ENCODE data around the gene VENTX. TPM values are rescaled to one million over a fixed set of nuclear protein-coding genes. Genes with fewer than 3 reads are reported as not detected.
"Not testable (repeated sequence)": the region's sequence is repeated elsewhere in the genome, so short reads cannot be mapped to it uniquely, and the experiment has no call there.

The VENTX gene
- total and polyA plus RNA-seq, 3 experiments from 2014 or later, result not detected

GRCh38 chr10:133217800-133218589, 19.7 kb upstream of the VENTX start:
- Histone ChIP-seq H3K4me3 (ENCODE audit: low read length) (no peak overlapping the region), H3K36me3 (ENCODE audit: insufficient read depth, low read length) (no peaks in the 10 kb centered on the region), H3K9me3 (ENCODE audit: low read length) (no peaks in the 10 kb centered on the region), H3K4me1 (ENCODE audit: insufficient read depth, low read length) (no peaks in the 10 kb centered on the region), H3K27me3 (ENCODE audit: insufficient read depth, low read length, poor library complexity, severe bottlenecking) (no peaks in the 10 kb centered on the region), H3K27ac (ENCODE audit: low read depth, low read length) (no peak overlapping the region)
- CTCF ChIA-PET, result no interaction called here
- H3K9me3 Mint-ChIP-seq, result no peaks in the 10 kb centered on the region
- no peak overlapping the region for H3K4me3 Mint-ChIP-seq
- H3K27ac Mint-ChIP-seq, result no peak overlapping the region
- no peak for DNase-seq
- POLR2A ChIA-PET, result no interaction called here
- H3K4me1 Mint-ChIP-seq, result no peaks in the 10 kb centered on the region
- H3K36me3 Mint-ChIP-seq, result no peaks in the 10 kb centered on the region
- H3K27me3 Mint-ChIP-seq, result peaks cover 6 to 14% of the 10 kb centered on the region in 2 donors

- H3K27me3 ChIP-seq (ENCODE audit: insufficient read depth, low read length, poor library complexity, severe bottlenecking), result no peaks in the 10 kb centered on the region
- no peak overlapping the region for H3K27ac ChIP-seq (ENCODE audit: low read depth, low read length)
- Mint-ChIP-seq H3K4me3 (no peak overlapping the region), H3K36me3 (no peaks in the 10 kb centered on the region), H3K27ac (no peak overlapping the region), H3K27me3 (peaks cover 6 to 14% of the 10 kb centered on the region in 2 donors), H3K4me1 (no peaks in the 10 kb centered on the region), H3K9me3 (no peaks in the 10 kb centered on the region)
- CTCF ChIA-PET, result no interaction called here
- no peaks in the 10 kb centered on the region for H3K9me3 ChIP-seq (ENCODE audit: low read length)
- POLR2A ChIA-PET, result no interaction called here
- H3K36me3 ChIP-seq (ENCODE audit: insufficient read depth, low read length), result no peaks in the 10 kb centered on the region
- no peak for DNase-seq
- no peak overlapping the region for H3K4me3 ChIP-seq (ENCODE audit: low read length)
- no peaks in the 10 kb centered on the region for H3K4me1 ChIP-seq (ENCODE audit: insufficient read depth, low read length)
Observed at GRCh38 chr10:133218891-133219290, 18.8 kb upstream of the VENTX start.

GRCh38 chr10:133219782-133220181, 17.9 kb upstream of the VENTX start:
- Histone ChIP-seq H3K4me1 (ENCODE audit: insufficient read depth, low read length) (no peaks in the 10 kb centered on the region), H3K4me3 (ENCODE audit: low read length) (no peak overlapping the region), H3K27me3 (ENCODE audit: insufficient read depth, low read length, poor library complexity, severe bottlenecking) (no peaks in the 10 kb centered on the region), H3K9me3 (ENCODE audit: low read length) (no peaks in the 10 kb centered on the region), H3K36me3 (ENCODE audit: insufficient read depth, low read length) (no peaks in the 10 kb centered on the region), H3K27ac (ENCODE audit: low read depth, low read length) (no peak overlapping the region)
- H3K9me3 Mint-ChIP-seq, result no peaks in the 10 kb centered on the region
- no peak overlapping the region for H3K4me3 Mint-ChIP-seq
- DNase-seq, result no peak
- POLR2A ChIA-PET, result no interaction called here
- H3K27ac Mint-ChIP-seq, result no peak overlapping the region
- no peaks in the 10 kb centered on the region for H3K4me1 Mint-ChIP-seq
- no peaks in the 10 kb centered on the region for H3K36me3 Mint-ChIP-seq
- CTCF ChIA-PET, result no interaction called here
- peaks cover 6 to 17% of the 10 kb centered on the region in 2 donors for H3K27me3 Mint-ChIP-seq

GRCh38 chr10:133221331-133221730, 16.3 kb upstream of the VENTX start:
- POLR2A ChIA-PET, result no interaction called here

GRCh38 chr10:133221756-133222155, 15.9 kb upstream of the VENTX start:
- H3K27ac ChIP-seq (ENCODE audit: low read depth, low read length); H3K36me3 ChIP-seq (ENCODE audit: insufficient read depth, low read length); H3K4me1 Mint-ChIP-seq; H3K27ac Mint-ChIP-seq; DNase-seq; POLR2A ChIA-PET; H3K36me3 Mint-ChIP-seq; CTCF ChIA-PET; H3K4me3 ChIP-seq (ENCODE audit: low read length); H3K9me3 Mint-ChIP-seq; H3K4me3 Mint-ChIP-seq; H3K27me3 ChIP-seq (ENCODE audit: insufficient read depth, low read length, poor library complexity, severe bottlenecking); H3K4me1 ChIP-seq (ENCODE audit: insufficient read depth, low read length); H3K9me3 ChIP-seq (ENCODE audit: low read length): not testable (repeated sequence)
- H3K27me3 Mint-ChIP-seq, result peaks cover 2 to 28% of the 10 kb centered on the region in 2 donors

More at GRCh38 chr10:133221331-133221730, 16.3 kb upstream of the VENTX start:
- CTCF ChIA-PET, result no interaction called here
- Mint-ChIP-seq H3K4me1 (peaks cover 4 to 6% (median 4%) of the 10 kb centered on the region in 3 donors), H3K27me3 (peaks cover 4 to 26% of the 10 kb centered on the region in 2 donors), H3K27ac (no peak overlapping the region), H3K36me3 (no peaks in the 10 kb centered on the region), H3K4me3 (no peak overlapping the region), H3K9me3 (no peaks in the 10 kb centered on the region)
- Histone ChIP-seq H3K4me3 (ENCODE audit: low read length) (no peak overlapping the region), H3K4me1 (ENCODE audit: insufficient read depth, low read length) (no peaks in the 10 kb centered on the region), H3K9me3 (ENCODE audit: low read length) (no peaks in the 10 kb centered on the region), H3K27ac (ENCODE audit: low read depth, low read length) (no peak overlapping the region), H3K36me3 (ENCODE audit: insufficient read depth, low read length) (no peaks in the 10 kb centered on the region), H3K27me3 (ENCODE audit: insufficient read depth, low read length, poor library complexity, severe bottlenecking) (no peaks in the 10 kb centered on the region)
- DNase-seq, result no peak

- POLR2A ChIA-PET, result no interaction called here
- no peaks in the 10 kb centered on the region for H3K4me1 ChIP-seq (ENCODE audit: insufficient read depth, low read length)
- peak overlapping the region in 1 of 8 donors; percentile 85 for H3K27ac Mint-ChIP-seq
- peaks cover 0 to 1% (median 1%) of the 10 kb centered on the region in 3 donors for H3K36me3 Mint-ChIP-seq
- no peak for DNase-seq
- H3K36me3 ChIP-seq (ENCODE audit: insufficient read depth, low read length), result no peaks in the 10 kb centered on the region
- H3K27ac ChIP-seq (ENCODE audit: low read depth, low read length), result no peak overlapping the region
- no peak overlapping the region for H3K4me3 ChIP-seq (ENCODE audit: low read length)
- H3K4me3 Mint-ChIP-seq, result no peak overlapping the region
- CTCF ChIA-PET, result interaction anchor here (1.4 kb wide), 1 partner anchor 81 kb away, joined by 3 read pairs; no protein-coding TSS in a partner anchor
- peaks cover 6 to 14% (median 11%) of the 10 kb centered on the region in 3 donors for H3K4me1 Mint-ChIP-seq
- peaks cover 17 to 42% of the 10 kb centered on the region in 2 donors for H3K27me3 Mint-ChIP-seq
- no peaks in the 10 kb centered on the region for H3K9me3 ChIP-seq (ENCODE audit: low read length)
- no peaks in the 10 kb centered on the region for H3K9me3 Mint-ChIP-seq
- peaks cover 3% of the 10 kb centered on the region for H3K27me3 ChIP-seq (ENCODE audit: insufficient read depth, low read length, poor library complexity, severe bottlenecking)
Observed at GRCh38 chr10:133224076-133224475, 13.6 kb upstream of the VENTX start.

GRCh38 chr10:133224756-133225372, 12.8 kb upstream of the VENTX start:
- H3K4me3 Mint-ChIP-seq, result no peak overlapping the region
- POLR2A ChIA-PET, result no interaction called here
- peaks cover 0 to 5% (median 3%) of the 10 kb centered on the region in 3 donors for H3K36me3 Mint-ChIP-seq

GRCh38 chr10:133225707-133226191, 11.9 kb upstream of the VENTX start:
- ChIA-PET CTCF (interaction anchor here (1.4 kb wide), 1 partner anchor 82 kb away, joined by 3 read pairs; no protein-coding TSS in a partner anchor), POLR2A (no interaction called here)
- no peaks in the 10 kb centered on the region for H3K9me3 ChIP-seq (ENCODE audit: low read length)
- no peak overlapping the region for H3K4me3 ChIP-seq (ENCODE audit: low read length)
- H3K4me1 ChIP-seq (ENCODE audit: insufficient read depth, low read length), result no peaks in the 10 kb centered on the region
- H3K27ac Mint-ChIP-seq, result peak overlapping the region in 1 of 8 donors; percentile 58
- peaks cover 0 to 5% (median 3%) of the 10 kb centered on the region in 3 donors for H3K36me3 Mint-ChIP-seq
- H3K27me3 Mint-ChIP-seq, result peaks cover 20 to 46% of the 10 kb centered on the region in 2 donors
- H3K4me1 Mint-ChIP-seq, result peaks cover 9 to 18% (median 16%) of the 10 kb centered on the region in 3 donors
- no peak for DNase-seq
- H3K4me3 Mint-ChIP-seq, result no peak overlapping the region
- no peaks in the 10 kb centered on the region for H3K36me3 ChIP-seq (ENCODE audit: insufficient read depth, low read length)
- no peaks in the 10 kb centered on the region for H3K9me3 Mint-ChIP-seq
- peaks cover 6% of the 10 kb centered on the region for H3K27me3 ChIP-seq (ENCODE audit: insufficient read depth, low read length, poor library complexity, severe bottlenecking)
- peak overlapping the region; percentile 54 for H3K27ac ChIP-seq (ENCODE audit: low read depth, low read length)

More at GRCh38 chr10:133224756-133225372, 12.8 kb upstream of the VENTX start:
- DNase-seq, result no peak
- Histone ChIP-seq H3K4me3 (ENCODE audit: low read length) (no peak overlapping the region), H3K4me1 (ENCODE audit: insufficient read depth, low read length) (no peaks in the 10 kb centered on the region), H3K9me3 (ENCODE audit: low read length) (no peaks in the 10 kb centered on the region), H3K36me3 (ENCODE audit: insufficient read depth, low read length) (no peaks in the 10 kb centered on the region), H3K27ac (ENCODE audit: low read depth, low read length) (peak overlapping the region; percentile 54), H3K27me3 (ENCODE audit: insufficient read depth, low read length, poor library complexity, severe bottlenecking) (peaks cover 6% of the 10 kb centered on the region)
- CTCF ChIA-PET, result interaction anchor here (0.9 to 1.4 kb wide), 2 partner anchors 17 to 82 kb away, joined by 3 read pairs; no protein-coding TSS in a partner anchor
- Mint-ChIP-seq H3K4me1 (peaks cover 9 to 18% (median 16%) of the 10 kb centered on the region in 3 donors), H3K27me3 (peaks cover 20 to 46% of the 10 kb centered on the region in 2 donors), H3K9me3 (no peaks in the 10 kb centered on the region), H3K27ac (no peak overlapping the region)

Measured in CD8-positive, alpha-beta memory T cell (primary cell).